ENCODE data around the gene OR51E1.

GRCh38 chr11:4607096-4607495 is 36.7 kb upstream of the OR51E1 start:
- no peak for TF ChIP-seq CTCF (IDR thresholded peaks at IDR 0.05)
- no peak for TF ChIP-seq POLR2A (IDR thresholded peaks at IDR 0.05)

All from transverse colon (tissue), 3 donors.